ENCODE results near the gene OSCP1.
A peak's percentile ranks its signal among the peaks of the same experiment; 100 is the strongest.

OSCP1 gene

DNA sequence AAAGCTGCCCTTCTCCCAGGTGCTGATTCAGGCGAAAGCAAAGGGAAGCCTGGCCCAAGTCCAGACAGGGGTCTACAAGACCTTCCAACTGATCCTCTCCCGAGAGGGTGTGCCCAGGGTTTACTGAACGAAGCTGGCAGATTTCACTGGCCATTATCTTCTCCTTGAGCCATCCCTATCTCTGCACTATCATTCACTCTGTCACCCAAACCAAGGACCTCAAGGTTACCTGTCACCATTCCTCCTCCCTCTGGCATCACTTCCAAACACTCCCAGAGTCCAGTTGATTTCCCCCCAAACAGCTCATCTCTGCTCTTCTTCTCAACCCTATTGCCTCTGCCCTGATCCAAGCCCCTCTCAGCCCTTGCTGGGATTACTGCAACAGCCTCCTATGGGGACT lies 69.5 kb downstream of the OSCP1 start:
- DNase-seq: no peak

DNA sequence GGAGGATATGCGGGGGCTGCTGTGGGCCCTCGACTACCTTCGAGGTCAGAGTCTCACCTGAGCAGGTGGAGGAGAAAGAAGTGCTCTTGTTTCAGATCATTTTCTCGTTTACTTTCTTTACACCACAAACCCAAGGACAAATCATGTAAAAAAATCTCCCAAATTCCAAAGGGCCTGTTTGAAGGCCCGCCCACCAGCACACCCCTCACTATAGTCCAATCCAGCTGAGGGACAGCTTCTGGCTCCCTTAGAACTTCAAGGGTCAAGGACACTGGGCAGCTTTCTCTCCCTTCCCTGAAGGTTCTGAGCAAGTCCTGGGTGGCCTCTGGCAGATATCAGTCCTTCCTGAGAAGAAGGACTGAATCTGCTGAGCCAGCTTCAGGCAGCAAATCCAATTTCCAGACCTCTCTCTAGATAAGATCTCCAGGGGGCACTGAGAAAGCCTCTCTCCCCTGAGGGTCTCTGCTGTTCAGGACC lies 70.1 kb downstream of the OSCP1 start:
- no peak for DNase-seq

GRCh38 chr1:36377791-36378492 lies 72.3 kb downstream of the OSCP1 start:
- DNase-seq: no peak

- no peak for DNase-seq
These were observed 77.6 kb downstream of the OSCP1 start for GRCh38 chr1:36372617-36373016.

- DNase-seq: peak; percentile 85
These were observed 81.0 kb downstream of the OSCP1 start for GRCh38 chr1:36369061-36369861.
